HFFc6 (cell line): ENCODE results near the gene GTF2F2. TPM values are rescaled to one million over a fixed set of nuclear protein-coding genes. Genes with fewer than 3 reads are reported as not detected.
A peak's percentile ranks its signal among the peaks of the same experiment; 100 is the strongest.

Experiments used
- DNase-seq: peaks from one replicate; pipeline ENCODE4 v3.0.0-alpha.2; 2018
- H3K27ac Mint-ChIP-seq: 2 replicates; pipeline ENCODE4 v1.8.0; 2020; ENCODE audit warnings: mild to moderate bottlenecking, mixed read lengths
- H3K27me3 Mint-ChIP-seq: 2 replicates; pipeline ENCODE4 v1.8.0; 2021; ENCODE audit warnings: mild to moderate bottlenecking, moderate library complexity, mixed read lengths; ENCODE audit not compliant: insufficient read depth
- H3K36me3 Mint-ChIP-seq: 2 replicates; pipeline ENCODE4 v1.8.0; 2021; ENCODE audit warnings: low read depth, mixed read lengths
- H3K4me1 Mint-ChIP-seq: 2 replicates; pipeline ENCODE4 v1.8.0; 2020; ENCODE audit warnings: low read depth, mixed read lengths
- H3K4me3 Mint-ChIP-seq: 2 replicates; pipeline ENCODE4 v1.8.0; 2020; ENCODE audit warnings: mild to moderate bottlenecking, moderate library complexity, mixed read lengths
- H3K9me3 Mint-ChIP-seq: 2 replicates; pipeline ENCODE4 v1.8.0; 2020; ENCODE audit warnings: mild to moderate bottlenecking, mixed read lengths
- total RNA-seq, 6 experiments: library from RNA; stranded (reverse); fragmentation: NEBNext Ultra II Directional; extraction: Animal tissue kit (Norgen Biotek cat#: 25700); gene quantifications; 2 replicates in 1 of 6; 3 replicates in 5 of 6; pipeline ENCODE4 v1.2.3, GENCODE V29; 2021
- TF ChIP-seq, protein P1 (sequence below): fragments of 200-600 bp; sonication (generic); IDR thresholded peaks from 2 replicates; pipeline ENCODE4 v1.5.0; 2021; ENCODE audit warnings: antibody characterized with exemption, mild to moderate bottlenecking

The GTF2F2 gene
- total RNA-seq, 6 experiments from 2014 or later: 22.9 to 31.5 (median 24.7) TPM

DNA sequence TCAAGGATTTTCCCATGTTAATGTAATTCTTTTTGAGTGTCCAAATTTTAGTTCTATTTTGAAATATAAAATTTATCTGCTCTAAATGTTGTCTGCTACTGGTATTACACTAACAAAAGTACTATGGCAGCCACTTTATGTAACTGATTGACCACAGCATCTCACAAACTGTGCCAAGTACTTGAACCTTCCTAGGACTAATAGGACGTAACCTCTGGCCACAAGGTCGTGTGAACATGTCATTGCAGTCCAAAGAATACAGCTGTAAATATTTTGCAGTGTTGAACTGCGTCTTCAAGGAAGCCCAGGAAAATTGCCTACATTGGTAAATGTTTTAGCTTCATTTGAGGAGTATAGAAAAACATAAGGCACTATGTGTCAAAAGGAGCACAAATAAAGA lies 78.6 kb downstream of the GTF2F2 start:
- Mint-ChIP-seq H3K27me3 (no peaks in the 10 kb centered on the region), H3K4me1 (peaks cover 90% of the 10 kb centered on the region), H3K27ac (no peak overlapping the region), H3K36me3 (peaks cover 37% of the 10 kb centered on the region), H3K9me3 (no peaks in the 10 kb centered on the region), H3K4me3 (no peak overlapping the region; the same call in 1 of the 2 replicates)
- DNase-seq: no peak
- TF ChIP-seq, protein P1, sequence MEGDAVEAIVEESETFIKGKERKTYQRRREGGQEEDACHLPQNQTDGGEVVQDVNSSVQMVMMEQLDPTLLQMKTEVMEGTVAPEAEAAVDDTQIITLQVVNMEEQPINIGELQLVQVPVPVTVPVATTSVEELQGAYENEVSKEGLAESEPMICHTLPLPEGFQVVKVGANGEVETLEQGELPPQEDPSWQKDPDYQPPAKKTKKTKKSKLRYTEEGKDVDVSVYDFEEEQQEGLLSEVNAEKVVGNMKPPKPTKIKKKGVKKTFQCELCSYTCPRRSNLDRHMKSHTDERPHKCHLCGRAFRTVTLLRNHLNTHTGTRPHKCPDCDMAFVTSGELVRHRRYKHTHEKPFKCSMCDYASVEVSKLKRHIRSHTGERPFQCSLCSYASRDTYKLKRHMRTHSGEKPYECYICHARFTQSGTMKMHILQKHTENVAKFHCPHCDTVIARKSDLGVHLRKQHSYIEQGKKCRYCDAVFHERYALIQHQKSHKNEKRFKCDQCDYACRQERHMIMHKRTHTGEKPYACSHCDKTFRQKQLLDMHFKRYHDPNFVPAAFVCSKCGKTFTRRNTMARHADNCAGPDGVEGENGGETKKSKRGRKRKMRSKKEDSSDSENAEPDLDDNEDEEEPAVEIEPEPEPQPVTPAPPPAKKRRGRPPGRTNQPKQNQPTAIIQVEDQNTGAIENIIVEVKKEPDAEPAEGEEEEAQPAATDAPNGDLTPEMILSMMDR: no peak

DNA sequence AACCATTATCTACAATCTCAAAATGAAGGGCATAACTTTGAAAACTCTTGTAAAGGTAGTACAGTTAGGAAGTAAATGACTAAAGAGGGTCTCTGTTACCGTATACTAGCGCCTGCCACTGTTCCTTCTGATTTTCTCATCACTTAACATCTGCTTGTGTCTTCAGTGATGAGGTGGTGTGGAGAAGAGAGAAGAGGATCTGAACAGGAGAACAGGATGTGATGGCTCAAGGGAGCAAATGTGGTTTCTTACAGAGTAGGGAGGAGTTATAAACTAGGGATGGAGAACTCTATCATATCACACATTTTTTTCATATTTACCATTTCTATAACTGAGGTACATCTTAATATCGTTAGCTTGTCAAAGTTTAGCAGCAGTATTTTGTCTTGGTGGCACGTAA lies 79.4 kb downstream of the GTF2F2 start:
- DNase-seq: no peak
- Mint-ChIP-seq H3K27ac (peak overlapping the region; percentile 49), H3K4me3 (peak overlapping the region; percentile 54), H3K4me1 (peaks cover 88% of the 10 kb centered on the region), H3K27me3 (no peaks in the 10 kb centered on the region), H3K36me3 (peaks cover 30% of the 10 kb centered on the region), H3K9me3 (no peaks in the 10 kb centered on the region)
- TF ChIP-seq, protein P1: no peak

DNA sequence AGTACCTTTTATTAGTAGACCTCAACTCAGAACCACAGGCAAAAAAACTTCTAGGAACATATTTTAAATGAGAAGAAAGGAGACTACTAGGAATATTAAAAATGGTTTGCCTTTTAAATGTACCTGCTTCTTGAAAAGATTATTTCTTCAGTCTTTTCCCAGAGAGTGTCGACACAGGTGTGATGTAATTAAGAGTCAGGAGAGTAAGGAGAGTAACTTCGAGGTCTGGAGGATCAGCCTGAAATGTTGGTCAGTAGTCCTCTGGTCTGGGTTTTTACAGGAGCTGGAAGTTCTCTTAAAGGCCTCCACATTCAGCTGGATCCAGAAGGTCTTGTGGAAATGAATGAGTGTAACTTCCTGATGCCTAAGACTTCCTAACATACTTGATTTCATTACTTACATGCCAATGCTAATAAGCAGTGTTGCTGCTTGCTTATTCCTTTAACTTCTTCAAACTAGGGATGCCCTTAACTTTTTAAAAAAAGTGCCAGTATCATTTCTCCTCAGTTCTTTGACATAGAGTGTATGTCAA lies 80.5 kb downstream of the GTF2F2 start, which contains the start of gene KCTD4:
KCTD4 (minus strand) TSS at position 345 of the 532 bp plus-strand sequence. CDS start 6,478 bp downstream, outside the sequence.
- DNase-seq: peak; percentile 30
- Mint-ChIP-seq H3K27me3 (no peaks in the 10 kb centered on the region; the same call in 1 of the 2 replicates), H3K9me3 (no peaks in the 10 kb centered on the region), H3K4me1 (peaks cover 88% of the 10 kb centered on the region), H3K27ac (peak within 1 kb of the TSS; percentile 69), H3K4me3 (peak within 1 kb of the TSS; percentile 73), H3K36me3 (peaks cover 30% of the 10 kb centered on the region)
- TF ChIP-seq, protein P1: no peak

DNA sequence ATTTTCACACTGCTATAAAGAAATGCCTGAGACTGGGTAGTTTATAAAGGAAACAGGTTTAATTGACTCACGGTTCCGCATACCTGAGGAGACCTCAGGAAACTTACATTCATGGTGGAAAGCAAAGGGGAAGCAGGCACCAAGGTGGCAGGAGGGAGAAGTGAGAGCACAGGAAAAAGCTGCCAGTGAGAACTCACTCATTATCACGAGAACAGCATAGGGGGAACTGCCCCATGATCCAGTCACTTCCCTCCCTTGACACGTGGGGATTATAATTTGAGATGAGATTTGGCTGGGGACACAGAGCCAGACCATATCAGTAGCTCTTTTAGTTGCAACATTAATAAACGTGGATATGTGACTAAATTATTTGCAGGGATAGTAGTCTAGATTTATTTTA lies 84.8 kb downstream of the GTF2F2 start:
- Mint-ChIP-seq H3K9me3 (no peaks in the 10 kb centered on the region), H3K4me1 (peaks cover 90% of the 10 kb centered on the region), H3K27ac (peak overlapping the region; percentile 91), H3K4me3 (0 out of 2 replicates have a peak overlapping the region, but pooled peaks have one; percentile 6), H3K27me3 (no peaks in the 10 kb centered on the region; the same call in 1 of the 2 replicates), H3K36me3 (peaks cover 39% of the 10 kb centered on the region)
- TF ChIP-seq, protein P1: no peak
- DNase-seq: no peak

DNA sequence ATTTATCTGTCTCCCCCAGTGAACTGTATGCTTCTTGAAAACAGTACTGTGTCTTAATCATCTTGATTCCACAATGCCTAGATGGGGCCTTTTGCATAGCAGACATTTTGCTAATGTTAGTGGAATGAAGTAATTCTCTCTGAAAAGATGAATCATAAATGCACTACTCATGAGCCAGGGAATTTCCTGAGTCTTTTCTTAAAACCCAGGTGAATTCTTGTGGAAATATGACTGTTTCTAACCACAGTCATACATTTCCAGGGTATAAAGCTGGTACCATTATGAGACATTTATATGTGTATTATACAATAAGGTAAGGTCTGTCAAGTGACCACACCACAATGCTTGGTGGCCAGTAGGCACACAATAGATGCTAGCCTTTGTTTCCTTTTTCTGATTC lies 86.0 kb downstream of the GTF2F2 start:
- peaks cover 48% of the 10 kb centered on the region for H3K36me3 Mint-ChIP-seq
- H3K9me3 Mint-ChIP-seq: no peaks in the 10 kb centered on the region
- H3K4me3 Mint-ChIP-seq: peak overlapping the region; percentile 74
- DNase-seq: peak; percentile 90
- TF ChIP-seq, protein P1: no peak
- H3K4me1 Mint-ChIP-seq: peaks cover 86% of the 10 kb centered on the region
- H3K27ac Mint-ChIP-seq: peak overlapping the region; percentile 91
- no peaks in the 10 kb centered on the region; the same call in 1 of the 2 replicates for H3K27me3 Mint-ChIP-seq
